Fibroblast of skin of scalp (primary cell): Measurements from ENCODE around the gene ZNF722. TPM values are rescaled to one million over a fixed set of nuclear protein-coding genes. Genes with fewer than 3 reads are reported as not detected.
"Not testable (repeated sequence)": the region's sequence is repeated elsewhere in the genome, so short reads cannot be mapped to it uniquely, and the experiment has no call there.

Experiments
- DNase-seq: peaks from one replicate; pipeline ENCODE4 v3.0.0-alpha.2; 2013
- polyA plus RNA-seq, 2 experiments: library from polyadenylated mRNA; unstranded; fragments of 120-200 nt; gene quantifications; one replicate each; pipeline ENCODE4 v1.2.1, GENCODE V29; 2013; ENCODE audit not compliant: insufficient read length in 2 of 2

Gene ZNF722
- polyA plus RNA-seq (2013, experiment 1 of 2; ENCODE audit: insufficient read length): not detected
- not detected for polyA plus RNA-seq (2013, experiment 2 of 2; ENCODE audit: insufficient read length)

- DNase-seq: no peak
Observed at GRCh38 chr7:63998549-63998948, at the start of gene ZNF722. TSS of gene ZNF722 (plus strand) at chr7:63998849. CDS start at chr7:63998962, 113 bp downstream.

- no peak for DNase-seq
Observed at GRCh38 chr7:63953181-63953580, 45.5 kb upstream of the ZNF722 start.

- DNase-seq: no peak
Observed at GRCh38 chr7:63968629-63969028, 30.0 kb upstream of the ZNF722 start.

- DNase-seq: not testable (repeated sequence)
Observed at GRCh38 chr7:64015496-64015895, 16.8 kb downstream of the ZNF722 start.

GRCh38 chr7:64035388-64035787 lies 36.7 kb downstream of the ZNF722 start:
- no peak for DNase-seq

- no peak for DNase-seq
Observed at GRCh38 chr7:64037095-64037494, 38.4 kb downstream of the ZNF722 start.

- DNase-seq: no peak
Observed at GRCh38 chr7:64045301-64046040, 46.8 kb downstream of the ZNF722 start, which contains the start of gene ZNF727. TSS of gene ZNF727 (plus strand) at chr7:64045434. CDS start at chr7:64045622, 188 bp downstream.

GRCh38 chr7:64046041-64046389 lies 47.4 kb downstream of the ZNF722 start:
- DNase-seq: no peak
